Stimulated activated CD8-positive, alpha-beta memory T cell treated with anti-CD3 and anti-CD28 coated beads, Interleukin-15, amount 100 ng/mL, for 4 hours (primary cell): Measurements from ENCODE around the gene CLCNKA.
"Not testable (repeated sequence)": the region's sequence is repeated elsewhere in the genome, so short reads cannot be mapped to it uniquely, and the experiment has no call there.

Experiments
- DNase-seq, 2 donors: peaks; one replicate each; pipeline ENCODE4 v3.0.0-alpha.2; 2020; ENCODE audit warnings: low read depth in 2 of 2

The CLCNKA gene

DNA sequence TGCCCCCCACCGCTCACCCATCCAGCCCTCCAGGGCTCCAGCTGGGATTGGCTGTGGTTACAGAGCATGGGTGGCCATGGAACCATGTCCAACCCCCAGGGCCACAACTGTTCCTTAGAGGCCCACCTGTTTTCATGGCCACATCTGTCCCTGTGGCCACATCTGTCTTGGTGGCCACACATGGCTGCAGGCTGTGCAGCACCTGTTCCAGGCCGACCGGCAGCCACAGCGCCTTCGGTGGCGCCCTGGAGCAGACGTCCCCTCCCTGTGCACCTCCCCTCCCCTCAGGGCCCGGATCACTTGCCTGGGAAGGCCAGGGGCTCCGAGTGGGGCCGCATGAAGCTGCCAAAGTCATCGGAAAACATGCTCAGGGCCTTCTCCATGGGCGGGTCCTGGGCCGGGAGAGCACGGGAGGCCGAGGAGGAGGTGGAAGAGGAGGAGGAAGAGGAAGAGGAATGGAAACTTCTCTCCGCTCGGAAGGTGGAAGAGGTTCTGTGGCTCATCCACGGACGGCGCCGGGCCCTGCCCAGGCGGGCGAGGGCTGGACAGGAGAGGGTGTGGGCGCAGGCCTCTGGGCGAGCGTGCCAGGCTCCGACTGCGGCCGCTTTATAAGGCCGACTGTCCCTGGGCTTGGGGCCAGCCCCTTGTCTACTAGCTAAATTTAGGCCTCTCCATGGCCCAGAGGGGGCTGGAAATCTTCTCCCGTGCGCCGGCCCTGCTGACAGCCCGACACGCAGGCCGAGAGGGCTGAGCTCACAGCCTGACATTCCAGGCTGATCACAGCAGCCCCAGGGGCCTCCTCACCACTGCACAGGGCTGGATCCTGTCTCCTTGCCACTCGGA, 4.2 kb upstream of the CLCNKA start, which contains the start of gene HSPB7:
Gene HSPB7 (minus strand): TSS at position 583 of the 843 bp plus-strand sequence. CDS start 80 bp downstream, at position 503.
- DNase-seq = no peak

DNA sequence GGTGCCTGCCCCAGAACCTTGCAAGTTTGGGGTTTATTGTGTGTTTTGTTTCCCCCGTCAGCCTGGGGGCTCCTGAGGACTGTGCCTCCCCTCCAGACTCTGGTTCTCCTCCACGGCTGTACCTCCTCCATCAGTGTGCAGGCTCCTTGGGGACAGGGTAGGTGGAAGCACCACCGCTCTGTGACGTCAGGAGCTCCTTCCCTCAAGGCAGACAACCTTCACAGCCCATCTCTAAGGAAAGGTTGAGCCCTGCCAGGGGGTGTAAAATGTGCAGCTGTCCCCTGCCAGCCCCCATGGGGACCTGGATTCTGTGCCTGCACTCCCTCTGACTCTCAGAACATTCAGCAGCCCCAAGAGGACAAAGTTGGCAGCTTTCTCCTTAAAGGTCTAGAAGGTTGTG, 3.5 kb upstream of the CLCNKA start:
- DNase-seq = no peak

DNA sequence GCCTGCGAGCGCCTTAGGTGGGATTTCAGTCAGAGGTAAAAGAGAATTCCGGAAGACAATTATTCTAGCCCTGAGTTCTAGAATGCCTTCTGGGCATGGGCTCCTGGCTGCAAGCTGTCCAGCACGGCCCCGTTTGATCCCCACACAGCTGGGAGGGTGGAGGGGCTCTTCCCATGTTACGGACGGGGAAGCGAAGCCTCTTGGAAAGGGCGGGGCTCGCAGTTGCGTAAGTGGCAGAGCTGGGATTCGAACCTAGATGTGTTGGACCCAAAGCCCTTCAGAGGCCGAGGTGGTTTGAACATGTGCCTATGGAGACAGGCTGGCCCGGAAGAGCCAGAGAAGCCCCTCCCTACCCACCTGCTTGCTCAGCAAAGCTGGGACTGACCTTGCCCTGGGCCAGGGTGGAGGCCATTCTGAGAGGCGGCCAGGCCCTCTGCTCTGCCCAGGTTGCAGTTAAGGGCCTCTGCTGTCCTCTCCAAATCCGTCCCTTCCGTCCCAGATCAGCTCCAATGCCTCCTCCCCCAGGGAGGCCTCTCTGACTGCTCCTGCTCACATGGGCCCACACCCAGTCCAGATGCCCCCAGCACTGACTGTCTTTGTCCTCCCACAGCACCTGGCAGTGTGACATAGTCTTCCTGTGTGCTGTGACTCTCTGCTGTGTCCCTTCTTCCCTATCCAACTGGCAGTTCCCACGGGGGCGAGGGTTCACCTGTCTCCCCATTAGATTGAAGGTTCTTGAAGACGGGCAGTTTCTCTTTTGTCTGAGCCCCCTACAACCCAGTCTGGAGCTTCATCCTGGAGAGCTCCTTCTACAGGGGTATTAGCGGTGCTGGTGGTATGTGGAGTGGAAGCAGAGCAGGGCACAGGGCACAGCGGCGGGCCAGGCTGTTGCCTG, 2.8 kb upstream of the CLCNKA start:
- DNase-seq = no peak

DNA sequence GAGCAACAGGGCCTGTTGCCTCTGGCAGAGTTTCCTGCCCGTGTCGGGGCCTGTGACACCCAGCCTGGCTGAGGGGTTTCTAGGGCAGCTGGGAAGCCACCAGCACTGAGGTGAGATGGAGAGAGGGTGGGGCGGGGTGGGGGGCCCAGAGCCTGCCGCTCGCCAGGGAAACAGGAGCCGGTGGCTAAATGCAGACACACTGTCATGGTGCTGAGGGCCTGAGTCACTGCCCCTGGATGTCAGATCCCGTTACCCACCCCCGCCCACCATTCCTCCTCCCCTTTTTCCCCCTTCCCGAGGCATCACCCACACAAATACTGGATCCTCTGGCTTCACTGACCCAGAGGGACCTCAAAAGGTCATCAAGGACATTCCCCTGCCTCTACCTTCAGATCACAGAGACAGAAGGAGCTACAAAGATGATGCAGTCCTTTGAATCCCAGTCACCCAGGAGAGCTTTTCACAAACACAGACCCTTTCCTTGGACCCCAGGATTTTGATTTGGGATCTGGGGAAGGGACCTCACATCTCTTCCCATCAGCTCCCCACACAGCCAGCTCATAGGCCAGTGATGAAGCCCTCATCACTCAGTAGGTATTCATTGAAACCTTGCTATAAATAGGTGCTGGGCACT, 2.1 kb upstream of the CLCNKA start:
- no peak for DNase-seq

DNA sequence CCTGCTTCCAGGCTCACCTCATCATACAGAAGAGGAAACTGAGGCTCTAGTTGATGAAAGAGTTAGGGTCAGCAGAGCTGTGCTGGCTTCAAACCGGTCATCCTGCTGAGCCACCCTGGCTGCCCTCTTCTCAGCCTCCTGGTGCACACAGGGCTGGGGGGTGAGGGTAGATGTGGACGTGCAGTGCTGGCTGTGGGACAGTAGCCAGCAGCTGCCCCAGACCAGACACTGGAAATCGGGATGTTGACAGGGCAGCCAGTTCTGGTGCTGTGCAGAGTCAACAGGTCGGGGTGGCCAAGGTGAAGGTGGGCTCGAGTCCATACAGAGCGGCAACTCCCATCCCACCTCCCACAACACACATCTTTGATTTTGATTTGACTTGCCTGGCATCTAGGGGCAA, 1.5 kb upstream of the CLCNKA start:
- no peak for DNase-seq

DNA sequence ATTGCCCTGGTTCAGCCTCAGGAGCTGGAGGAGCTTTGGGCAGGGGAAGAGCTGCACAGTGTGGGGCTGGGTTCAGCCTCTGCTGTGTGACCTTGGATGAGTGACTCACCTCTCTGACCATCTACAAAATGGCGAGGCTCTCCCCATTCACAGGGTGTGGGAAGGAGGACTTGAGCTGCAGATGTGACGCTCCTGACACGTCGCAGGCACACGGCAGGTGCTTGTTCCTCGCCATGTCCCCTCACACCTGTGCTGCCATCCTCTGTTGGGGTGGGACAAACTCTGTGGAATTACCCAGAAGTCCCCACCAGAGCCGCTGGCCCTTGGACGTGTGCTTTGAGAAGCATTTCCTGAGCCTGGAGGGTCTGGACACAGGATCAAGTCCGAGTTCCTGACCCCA, 958 bp upstream of the CLCNKA start:
- not testable (repeated sequence) for DNase-seq

DNA sequence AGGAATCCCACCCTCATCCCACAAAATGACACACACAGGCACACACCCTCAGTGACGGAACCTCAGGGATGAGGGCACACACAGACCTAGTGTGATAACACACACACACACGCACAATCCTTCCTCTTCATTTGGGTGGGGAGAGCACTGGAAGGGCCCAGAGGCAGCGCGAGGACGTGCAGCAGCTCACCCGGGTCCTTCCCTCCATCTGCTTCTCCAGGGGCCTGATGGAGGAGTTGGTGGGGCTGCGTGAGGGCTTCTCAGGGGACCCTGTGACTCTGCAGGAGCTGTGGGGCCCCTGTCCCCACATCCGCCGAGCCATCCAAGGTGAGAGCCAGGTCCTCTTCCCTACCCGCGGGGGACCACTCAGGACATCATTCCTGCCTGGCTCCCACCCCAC, 557 bp downstream of the CLCNKA start:
- DNase-seq = no peak

DNA sequence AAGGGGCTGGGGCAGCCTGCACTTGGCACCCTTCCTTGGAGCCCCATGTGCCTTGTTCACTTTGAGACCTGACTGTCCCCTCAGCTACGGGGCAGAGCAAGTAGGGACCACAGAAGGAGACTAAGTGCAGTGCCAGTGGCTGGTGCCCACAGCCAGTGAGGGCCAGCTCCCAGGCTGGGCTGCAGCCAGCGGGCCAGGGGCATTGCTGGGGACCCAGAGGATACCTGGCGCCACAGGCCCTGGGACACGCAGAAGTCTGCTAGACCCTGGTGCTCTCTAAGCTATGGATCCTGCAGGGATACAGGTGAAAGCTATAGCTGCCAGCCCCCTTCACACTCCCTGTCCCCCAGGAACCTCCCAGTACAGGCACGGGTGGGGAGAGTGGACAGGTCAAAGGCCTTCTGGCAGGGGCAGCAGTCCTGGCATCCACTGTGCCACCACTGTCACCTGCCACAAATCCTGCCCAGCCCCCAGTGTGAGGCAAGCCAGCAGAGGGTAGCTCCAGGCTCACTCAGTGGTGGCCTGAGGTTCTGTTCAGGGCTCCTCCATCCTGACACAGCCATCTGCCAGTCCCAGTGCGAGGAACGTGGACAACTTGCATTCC, 1.3 kb downstream of the CLCNKA start:
- no peak for DNase-seq

DNA sequence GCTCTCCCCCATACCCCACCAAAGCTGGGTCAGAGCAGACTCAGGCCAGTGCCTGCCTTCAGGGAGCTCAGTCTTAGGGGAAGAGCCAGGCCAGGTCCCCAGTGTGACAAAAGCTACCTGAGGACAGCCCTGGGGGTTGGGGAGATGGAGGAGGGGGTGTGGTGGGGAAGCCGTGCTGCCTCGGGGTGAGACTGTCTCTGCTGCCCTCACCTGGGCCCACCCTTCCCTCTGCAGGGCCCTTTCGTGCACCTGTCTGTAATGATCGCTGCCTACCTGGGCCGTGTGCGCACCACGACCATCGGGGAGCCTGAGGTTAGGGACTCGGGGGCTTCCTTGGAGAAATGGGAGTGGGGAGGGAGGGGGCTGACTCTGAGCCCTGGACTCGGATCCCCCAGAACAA, 4.5 kb downstream of the CLCNKA start:
- DNase-seq = not testable (repeated sequence)

DNA sequence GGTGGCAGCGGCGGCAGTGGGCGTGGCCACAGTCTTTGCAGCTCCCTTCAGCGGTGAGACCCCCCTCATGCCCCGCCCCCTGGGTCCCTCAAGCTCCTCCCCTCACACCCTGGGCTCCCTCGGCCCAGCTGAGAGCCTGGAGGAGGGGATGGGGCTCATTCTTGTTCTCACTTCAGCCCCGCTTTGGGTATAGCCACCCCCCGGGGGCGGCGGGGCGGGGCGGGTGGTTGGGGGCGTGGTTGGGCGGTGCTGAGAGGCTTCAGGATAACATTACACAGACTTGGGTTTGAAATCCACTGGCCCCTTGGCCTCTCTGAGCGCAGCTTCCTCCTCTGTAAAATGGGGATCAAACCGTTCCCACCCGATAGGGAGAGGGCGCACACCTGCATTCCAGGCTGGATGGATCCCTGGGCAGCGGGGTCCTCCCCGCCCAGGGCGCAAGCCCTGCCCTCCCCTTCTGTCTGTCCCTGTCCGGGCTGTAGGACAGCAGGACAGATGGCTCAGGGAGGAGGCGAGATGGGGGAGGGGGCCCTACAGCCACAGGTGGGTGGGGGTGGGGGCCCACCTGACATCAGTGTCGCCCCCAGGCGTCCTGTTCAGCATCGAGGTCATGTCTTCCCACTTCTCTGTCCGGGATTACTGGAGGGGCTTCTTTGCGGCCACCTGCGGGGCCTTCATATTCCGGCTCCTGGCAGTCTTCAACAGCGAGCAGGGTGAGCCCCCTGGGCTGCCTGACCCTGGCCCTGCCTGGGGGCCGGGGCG, 5.1 kb downstream of the CLCNKA start:
- no peak for DNase-seq

DNA sequence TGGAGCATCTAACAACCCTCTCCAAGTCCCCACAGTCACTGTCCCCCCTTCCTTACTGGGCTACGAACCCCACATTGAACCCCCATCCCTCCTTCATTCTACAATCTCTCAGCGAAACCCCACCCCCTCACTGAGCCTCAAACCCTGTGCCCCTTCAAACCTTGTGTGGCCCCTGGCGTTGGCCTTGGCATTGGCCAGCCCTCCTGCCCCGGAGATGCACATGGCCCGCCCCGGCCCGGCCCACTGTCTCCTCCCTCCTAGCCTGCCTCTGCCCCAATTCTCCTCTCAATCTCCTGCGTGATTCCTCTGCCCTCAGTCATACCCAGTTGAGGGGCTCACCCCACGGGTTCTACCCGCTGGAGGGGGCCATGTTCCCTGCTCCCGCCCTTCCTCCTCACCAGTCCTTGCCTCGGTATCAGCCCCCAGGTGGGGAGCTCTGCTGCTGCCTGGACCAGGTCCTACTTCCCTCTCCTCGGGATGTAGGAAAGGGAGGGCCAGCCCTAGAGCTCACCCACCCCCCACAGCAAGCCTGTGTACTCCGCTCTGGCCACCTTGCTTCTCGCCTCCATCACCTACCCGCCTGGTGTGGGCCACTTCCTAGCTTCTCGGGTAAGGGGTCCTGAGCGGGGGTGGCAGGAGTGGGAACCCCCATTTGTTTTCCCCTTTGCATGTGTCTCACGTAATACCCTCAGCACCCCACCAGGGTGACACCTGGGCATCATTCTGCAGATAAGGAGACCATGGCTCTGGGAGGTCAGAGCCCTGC, 6.6 kb downstream of the CLCNKA start:
- no peak for DNase-seq

DNA sequence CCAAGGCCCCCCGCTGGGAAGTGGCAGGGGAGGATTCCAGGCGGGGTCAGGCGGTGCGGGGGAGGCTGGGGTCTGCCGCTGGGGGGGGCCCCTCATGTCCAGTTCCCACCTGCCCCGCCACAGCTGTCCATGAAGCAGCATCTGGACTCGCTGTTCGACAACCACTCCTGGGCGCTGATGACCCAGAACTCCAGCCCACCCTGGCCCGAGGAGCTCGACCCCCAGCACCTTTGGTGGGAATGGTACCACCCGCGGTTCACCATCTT, 7.1 kb downstream of the CLCNKA start:
- DNase-seq = not testable (repeated sequence)

DNA sequence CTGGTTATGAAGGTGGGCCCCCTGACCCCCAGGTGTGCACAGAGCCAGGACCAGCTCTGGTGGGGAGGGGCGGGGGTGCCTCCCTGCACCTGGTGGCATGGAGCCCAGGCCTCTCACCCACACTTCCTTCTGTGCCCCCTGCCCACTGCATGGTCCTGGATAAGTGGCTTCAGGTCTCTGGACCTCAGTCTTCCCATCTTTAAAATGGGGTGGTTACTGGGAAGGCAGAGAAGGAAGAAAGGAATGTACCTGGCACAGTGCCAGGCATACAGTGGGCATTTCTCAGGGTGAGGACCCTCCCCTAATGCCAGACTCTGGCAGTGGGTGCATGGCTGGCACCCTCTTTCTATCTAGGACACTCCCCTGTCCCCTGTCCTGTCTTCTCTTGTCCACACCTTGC, 7.5 kb downstream of the CLCNKA start:
- DNase-seq = no peak

DNA sequence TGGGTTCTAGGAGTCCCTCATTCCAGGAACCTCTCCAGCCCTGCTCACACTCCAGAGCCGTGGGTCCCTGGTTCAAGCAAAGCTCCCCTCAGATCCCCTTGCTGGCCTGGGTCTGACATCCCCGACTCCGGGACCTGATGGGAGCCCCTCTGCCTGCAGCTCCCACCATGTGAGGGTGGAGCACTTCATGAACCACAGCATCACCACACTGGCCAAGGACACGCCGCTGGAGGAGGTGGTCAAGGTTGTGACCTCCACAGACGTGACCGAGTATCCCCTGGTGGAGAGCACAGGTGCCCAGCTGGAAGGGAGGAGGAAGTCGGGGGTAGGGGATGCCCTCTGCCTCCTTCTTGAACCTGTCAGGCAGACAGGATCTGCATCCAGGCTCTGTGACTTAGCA, 9.7 kb downstream of the CLCNKA start:
- no peak for DNase-seq

DNA sequence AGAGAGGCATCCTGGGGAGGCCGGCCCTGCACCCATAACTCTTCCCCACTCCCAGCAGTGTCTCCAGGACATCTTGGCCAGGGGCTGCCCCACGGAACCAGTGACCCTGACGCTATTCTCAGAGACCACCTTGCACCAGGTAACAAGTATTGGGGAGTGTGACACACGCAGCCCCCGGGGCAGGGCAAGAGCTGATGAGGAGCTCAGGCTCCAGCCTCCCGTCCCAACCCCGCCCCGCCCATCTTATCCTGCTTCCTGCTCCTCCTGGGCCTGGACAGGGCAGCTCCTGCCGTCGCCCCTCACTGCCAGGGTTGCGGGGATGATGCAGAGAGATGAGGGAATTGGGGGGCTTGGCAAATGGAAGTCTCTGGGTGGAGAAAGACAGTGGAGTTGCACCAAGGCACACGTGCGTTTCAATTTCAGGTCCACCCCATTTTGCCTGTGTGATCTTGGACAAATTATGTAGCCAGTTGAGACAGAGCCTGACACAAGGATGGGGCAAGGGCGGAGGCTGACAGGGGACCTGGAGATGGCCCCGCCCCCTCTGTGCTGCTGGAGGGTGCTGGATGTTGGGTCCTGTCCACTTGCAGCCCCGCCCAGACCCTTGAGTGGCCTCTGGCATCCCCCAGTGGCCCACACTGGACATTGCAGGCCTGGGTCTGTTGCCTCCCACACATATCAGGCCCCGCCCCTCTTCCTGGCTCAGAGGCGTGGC, 10.7 kb downstream of the CLCNKA start:
- DNase-seq = no peak

DNA sequence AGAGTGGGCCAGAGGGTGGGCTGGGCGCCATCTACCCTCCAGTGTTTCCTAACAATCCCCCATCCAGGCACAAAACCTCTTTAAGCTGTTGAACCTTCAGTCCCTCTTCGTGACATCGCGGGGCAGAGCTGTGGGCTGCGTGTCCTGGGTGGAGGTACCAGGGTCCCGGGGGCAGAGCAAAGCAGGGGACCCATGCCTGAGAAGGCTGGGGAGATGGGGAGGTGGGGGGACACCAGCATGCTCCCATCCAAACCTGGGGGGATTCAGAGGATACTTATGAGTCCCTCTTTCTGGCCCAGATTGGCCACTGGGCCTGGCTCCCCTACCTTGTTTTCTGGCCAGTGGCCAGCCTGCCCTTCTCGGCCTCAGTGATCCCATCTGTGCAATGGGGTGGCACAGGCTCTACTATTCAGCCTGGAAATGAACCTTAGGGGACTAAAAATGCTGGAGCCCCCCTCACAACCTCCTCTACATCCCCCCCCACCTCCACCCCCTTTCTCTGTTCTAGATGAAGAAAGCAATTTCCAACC, 11.3 kb downstream of the CLCNKA start:
- DNase-seq = not testable (repeated sequence)

DNA sequence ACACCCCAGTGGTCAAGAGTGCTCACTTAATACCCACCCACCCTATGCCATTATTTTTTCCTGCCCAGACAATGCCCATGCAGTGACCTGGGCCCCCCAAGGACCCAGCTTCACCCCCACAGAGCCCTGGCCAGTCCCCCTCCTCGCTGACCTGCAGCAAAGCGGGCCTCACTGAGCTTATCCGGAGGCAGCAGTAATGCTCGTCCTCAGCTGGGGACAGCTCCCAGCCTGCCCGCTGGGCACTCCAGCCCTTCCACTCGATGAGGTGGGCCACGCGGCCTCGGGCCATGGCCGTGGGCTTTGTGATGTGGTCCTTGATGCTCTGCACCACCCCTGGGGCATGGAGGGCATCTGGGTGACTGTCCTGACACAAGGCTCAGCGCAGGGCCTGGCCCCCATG, 14.6 kb downstream of the CLCNKA start:
- DNase-seq = not testable (repeated sequence)

DNA sequence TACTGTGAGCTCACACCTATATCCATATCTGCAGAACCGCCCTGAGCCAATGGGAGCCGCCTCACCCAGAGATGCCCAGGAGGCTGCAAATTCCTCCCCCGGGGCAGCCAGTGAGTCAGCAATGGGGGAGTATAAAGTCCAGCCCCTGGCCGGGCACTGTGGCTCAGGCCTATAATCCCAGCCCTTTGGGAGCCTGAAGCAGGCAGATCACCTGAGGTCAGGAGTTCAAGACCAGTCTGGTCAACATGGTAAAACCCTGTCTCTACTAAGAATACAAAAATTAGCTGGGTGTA, 16.7 kb downstream of the CLCNKA start:
- no peak for DNase-seq

DNA sequence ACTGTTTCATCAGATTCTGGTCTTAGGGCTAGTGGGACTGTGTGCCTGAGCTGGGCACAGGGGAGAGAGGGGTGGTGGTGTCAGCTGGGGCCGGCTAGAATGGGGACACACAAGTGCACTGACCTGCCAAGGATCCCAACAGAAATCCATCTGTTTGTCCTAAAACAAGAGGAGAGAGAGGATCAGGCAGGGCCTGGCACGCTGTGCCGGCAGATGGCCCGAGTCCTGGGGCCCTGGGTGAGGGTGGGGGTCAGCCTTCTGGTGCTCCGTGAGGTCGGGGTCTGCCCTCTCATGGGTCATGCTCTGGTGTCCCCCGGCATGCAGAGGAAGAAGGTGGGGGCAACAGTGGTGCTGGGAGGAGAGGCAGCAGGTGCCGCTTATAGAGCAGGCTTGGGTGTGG, 18.0 kb downstream of the CLCNKA start:
- DNase-seq = not testable (repeated sequence)

DNA sequence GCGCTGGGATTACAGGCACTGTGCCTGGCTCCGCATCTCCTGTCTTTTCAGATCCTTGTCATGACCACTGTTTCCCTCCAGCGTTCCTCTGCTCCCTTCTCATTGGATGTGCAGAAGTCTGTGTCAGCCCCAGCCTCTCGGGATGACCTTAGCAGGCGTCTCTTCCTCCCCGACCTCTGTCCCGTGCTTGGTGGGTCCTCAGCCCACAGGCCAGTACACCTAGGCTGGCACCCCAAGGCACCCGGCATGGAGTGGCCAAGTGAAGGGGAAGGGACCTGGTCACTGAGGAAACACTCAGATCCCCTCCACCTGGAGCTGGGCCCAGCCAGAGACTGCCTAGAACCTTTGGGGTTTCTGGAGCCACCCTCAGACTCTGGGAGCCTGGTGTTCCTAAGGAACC, 19.4 kb downstream of the CLCNKA start:
- DNase-seq = no peak
